ENCODE results near the gene RGS11. TPM values are rescaled to one million over a fixed set of nuclear protein-coding genes. Genes with fewer than 3 reads are reported as not detected.

The RGS11 gene
- total RNA-seq, 3 donors from 2014 or later (not counting 1 experiment from before 2014, with no cell fraction given), result 0.25 TPM; not detected in 2

- peaks cover 4% of the 10 kb centered on the region in 2 donors for H3K4me1 Mint-ChIP-seq
- H3K4me1 ChIP-seq (ENCODE audit: control insufficient read depth, insufficient read depth, low read length), result peaks cover 3% of the 10 kb centered on the region
- intact Hi-C loops (cut with micrococcal nuclease), result no loop called here
- ATAC-seq, result no peak
- peaks cover 52% of the 10 kb centered on the region for H3K36me3 ChIP-seq (ENCODE audit: control insufficient read depth, insufficient read depth, low read length)
- H3K27me3 Mint-ChIP-seq (ENCODE audit: low read depth in 2 of 2), result no peaks in the 10 kb centered on the region
- no peak overlapping the region for H3K4me3 Mint-ChIP-seq
- no peak overlapping the region for H3K27ac ChIP-seq (ENCODE audit: low read length)
- TF ChIP-seq CTCF (IDR thresholded peaks at IDR 0.05), result no peak
- no peaks in the 10 kb centered on the region for H3K9me3 ChIP-seq (ENCODE audit: control insufficient read depth, insufficient read depth, low read length)
- H3K27ac Mint-ChIP-seq, result no peak overlapping the region
- no peak overlapping the region for H3K4me3 ChIP-seq (ENCODE audit: low read length)
- H3K9me3 Mint-ChIP-seq, result no peaks in the 10 kb centered on the region
- H3K36me3 Mint-ChIP-seq, result no peaks in the 10 kb centered on the region
- 93% methylated on average over 22 of the region's 22 CpGs for WGBS (ENCODE audit: insufficient coverage)
- peaks cover under 1% of the 10 kb centered on the region for H3K27me3 ChIP-seq (ENCODE audit: control insufficient read depth, insufficient read depth, low read length)
- no peak for DNase-seq
These were observed 10.9 kb upstream of the RGS11 start for GRCh38 chr16:286491-287297.

GRCh38 chr16:285146-286055 is 9.7 kb upstream of the RGS11 start:
- Histone ChIP-seq H3K4me3 (ENCODE audit: low read length) (no peak overlapping the region), H3K4me1 (ENCODE audit: control insufficient read depth, insufficient read depth, low read length) (peaks cover 9% of the 10 kb centered on the region), H3K9me3 (ENCODE audit: control insufficient read depth, insufficient read depth, low read length) (no peaks in the 10 kb centered on the region), H3K27ac (ENCODE audit: low read length) (no peak overlapping the region), H3K36me3 (ENCODE audit: control insufficient read depth, insufficient read depth, low read length) (peaks cover 40% of the 10 kb centered on the region), H3K27me3 (ENCODE audit: control insufficient read depth, insufficient read depth, low read length) (peaks cover 10% of the 10 kb centered on the region)
- no peaks in the 10 kb centered on the region for H3K9me3 Mint-ChIP-seq
- H3K4me1 Mint-ChIP-seq, result peaks cover 0 to 4% of the 10 kb centered on the region in 2 donors
- H3K4me3 Mint-ChIP-seq, result no peak overlapping the region
- no peak for ATAC-seq
- no peak for DNase-seq
- TF ChIP-seq CTCF (IDR thresholded peaks at IDR 0.05), result no peak
- no peaks in the 10 kb centered on the region for H3K36me3 Mint-ChIP-seq
- H3K27ac Mint-ChIP-seq, result no peak overlapping the region
- intact Hi-C loops (cut with micrococcal nuclease), result no loop called here
- H3K27me3 Mint-ChIP-seq (ENCODE audit: low read depth in 2 of 2), result peaks cover 0 to 3% of the 10 kb centered on the region in 2 donors
- 88% methylated on average over 44 of the region's 48 CpGs for WGBS (ENCODE audit: insufficient coverage)

GRCh38 chr16:284204-285120 is 8.7 kb upstream of the RGS11 start:
- no peak for DNase-seq
- no peak for ATAC-seq
- peaks cover 0 to 3% of the 10 kb centered on the region in 2 donors for H3K27me3 Mint-ChIP-seq (ENCODE audit: low read depth in 2 of 2)

More at GRCh38 chr16:284204-285120, 8.7 kb upstream of the RGS11 start:
- Mint-ChIP-seq H3K36me3 (no peaks in the 10 kb centered on the region), H3K4me1 (peaks cover 0 to 4% of the 10 kb centered on the region in 2 donors), H3K27ac (no peak overlapping the region), H3K9me3 (no peaks in the 10 kb centered on the region), H3K4me3 (no peak overlapping the region)
- H3K4me1 ChIP-seq (ENCODE audit: control insufficient read depth, insufficient read depth, low read length), result peaks cover 14% of the 10 kb centered on the region
- no peak overlapping the region for H3K27ac ChIP-seq (ENCODE audit: low read length)
- 94% methylated on average over 52 of the region's 52 CpGs for WGBS (ENCODE audit: insufficient coverage)
- intact Hi-C loops (cut with micrococcal nuclease), result no loop called here
- no peak for TF ChIP-seq CTCF (IDR thresholded peaks at IDR 0.05)
- H3K4me3 ChIP-seq (ENCODE audit: low read length), result no peak overlapping the region
- H3K36me3 ChIP-seq (ENCODE audit: control insufficient read depth, insufficient read depth, low read length), result peaks cover 31% of the 10 kb centered on the region
- peaks cover 15% of the 10 kb centered on the region for H3K27me3 ChIP-seq (ENCODE audit: control insufficient read depth, insufficient read depth, low read length)
- H3K9me3 ChIP-seq (ENCODE audit: control insufficient read depth, insufficient read depth, low read length), result no peaks in the 10 kb centered on the region
